HG03135 (cell line): Measurements from ENCODE around the gene ZNF862.
"Not testable (repeated sequence)": the region's sequence is repeated elsewhere in the genome, so short reads cannot be mapped to it uniquely, and the experiment has no call there.

ENCODE experiments used
- ATAC-seq: cut with Tn5 transposase; IDR thresholded peaks from one replicate; pipeline ENCODE4 v1.9.1; 2021; ENCODE audit warnings: mild to moderate bottlenecking, moderate library complexity; ENCODE audit not compliant: unreplicated experiment

ZNF862 gene

GRCh38 chr7:149823631-149824199, 14.5 kb upstream of the ZNF862 start:
- ATAC-seq: no peak

GRCh38 chr7:149824301-149824741, 13.9 kb upstream of the ZNF862 start:
- ATAC-seq: no peak

- no peak for ATAC-seq
Measured at GRCh38 chr7:149824748-149825566, 13.2 kb upstream of the ZNF862 start.

GRCh38 chr7:149825567-149826343, 12.4 kb upstream of the ZNF862 start:
- no peak for ATAC-seq

- ATAC-seq: no peak
Measured at GRCh38 chr7:149826344-149827088, 11.7 kb upstream of the ZNF862 start.

- ATAC-seq: no peak
Measured at GRCh38 chr7:149827089-149827981, 10.8 kb upstream of the ZNF862 start.

- ATAC-seq: no peak
Measured at GRCh38 chr7:149828357-149829309, 9.5 kb upstream of the ZNF862 start.

GRCh38 chr7:149830527-149830926, 7.6 kb upstream of the ZNF862 start:
- not testable (repeated sequence) for ATAC-seq

GRCh38 chr7:149830997-149831740, 7.0 kb upstream of the ZNF862 start:
- no peak for ATAC-seq

- no peak for ATAC-seq
Measured at GRCh38 chr7:149831741-149832219, 6.4 kb upstream of the ZNF862 start.

- ATAC-seq: no peak
Measured at GRCh38 chr7:149832332-149833041, 5.7 kb upstream of the ZNF862 start.

- no peak for ATAC-seq
Measured at GRCh38 chr7:149833495-149834130, 4.6 kb upstream of the ZNF862 start.

GRCh38 chr7:149834601-149835000, 3.6 kb upstream of the ZNF862 start:
- no peak for ATAC-seq

- no peak for ATAC-seq
Measured at GRCh38 chr7:149836434-149836833, 1.7 kb upstream of the ZNF862 start.

- ATAC-seq: no peak
Measured at GRCh38 chr7:149837564-149838223, 481 bp upstream of the ZNF862 start.

GRCh38 chr7:149838992-149839408, 825 bp downstream of the ZNF862 start:
- no peak for ATAC-seq
